GM19351 (cell line): ENCODE results near the gene ADAMTS20.
A peak's percentile ranks its signal among the peaks of the same experiment; 100 is the strongest.

ENCODE experiments used
- ATAC-seq: cut with Tn5 transposase; IDR thresholded peaks from one replicate; pipeline ENCODE4 v1.9.1; 2021; ENCODE audit warnings: mild to moderate bottlenecking, moderate library complexity; ENCODE audit not compliant: unreplicated experiment

Gene ADAMTS20

GRCh38 chr12:43482311-43483085 is 69.5 kb downstream of the ADAMTS20 start:
- ATAC-seq, result no peak

DNA sequence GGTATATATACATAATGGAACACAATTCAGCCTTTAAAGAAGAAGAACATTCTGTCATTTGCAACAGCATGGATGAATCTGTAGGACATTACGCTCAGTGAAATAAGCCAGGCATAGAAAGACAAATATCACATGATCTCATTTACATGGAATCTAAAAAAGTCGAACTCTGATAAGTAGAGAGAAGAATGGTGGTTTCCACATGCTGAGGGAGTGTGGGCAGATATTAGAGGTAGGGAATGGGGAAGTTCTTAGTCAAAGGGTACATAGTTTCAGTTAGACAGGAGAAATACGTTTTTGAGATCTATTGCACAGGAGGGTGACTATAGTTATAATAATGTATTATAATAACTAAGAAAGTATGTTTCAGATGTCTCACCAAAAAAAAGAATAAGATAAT is 71.4 kb downstream of the ADAMTS20 start:
- ATAC-seq, result no peak

DNA sequence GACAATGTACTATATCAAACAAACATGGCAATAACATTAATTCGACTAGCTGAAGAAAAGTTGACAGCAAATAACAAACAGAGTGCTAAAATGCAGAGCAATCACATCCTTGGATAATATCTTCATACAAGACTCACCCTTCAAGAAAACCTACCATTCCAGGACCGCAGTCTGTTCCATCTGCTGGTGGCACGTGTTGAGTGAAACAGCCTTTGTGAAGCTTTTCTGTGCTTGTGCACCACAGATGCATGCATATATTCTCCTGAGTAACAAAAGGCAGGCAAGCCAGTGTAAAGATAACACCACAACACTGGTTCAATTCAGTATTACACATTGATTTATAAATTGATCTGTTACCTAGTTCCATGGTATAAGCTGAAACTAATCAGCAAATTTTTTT is 89.3 kb downstream of the ADAMTS20 start:
- no peak for ATAC-seq

DNA sequence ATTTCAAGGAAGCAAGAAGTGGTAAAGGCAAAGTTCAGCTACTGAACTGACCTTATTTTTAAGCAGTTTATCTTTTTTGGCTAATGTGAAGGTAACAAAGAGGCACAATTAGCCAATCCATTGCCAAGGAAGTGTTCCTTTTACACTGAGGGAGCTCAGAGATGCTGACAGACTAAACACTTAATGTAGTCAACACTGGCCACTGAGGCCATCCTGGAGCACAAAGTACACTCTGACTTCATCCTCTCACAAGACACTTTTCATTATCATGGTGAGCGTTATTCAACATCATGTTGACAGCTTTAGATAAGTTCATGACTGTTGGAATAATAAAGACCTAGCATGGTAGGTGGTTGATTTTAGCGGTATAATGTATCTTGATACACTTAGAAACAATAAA is 89.9 kb downstream of the ADAMTS20 start:
- no peak for ATAC-seq

- no peak for ATAC-seq
Observed at GRCh38 chr12:43459285-43459684, 92.7 kb downstream of the ADAMTS20 start.

DNA sequence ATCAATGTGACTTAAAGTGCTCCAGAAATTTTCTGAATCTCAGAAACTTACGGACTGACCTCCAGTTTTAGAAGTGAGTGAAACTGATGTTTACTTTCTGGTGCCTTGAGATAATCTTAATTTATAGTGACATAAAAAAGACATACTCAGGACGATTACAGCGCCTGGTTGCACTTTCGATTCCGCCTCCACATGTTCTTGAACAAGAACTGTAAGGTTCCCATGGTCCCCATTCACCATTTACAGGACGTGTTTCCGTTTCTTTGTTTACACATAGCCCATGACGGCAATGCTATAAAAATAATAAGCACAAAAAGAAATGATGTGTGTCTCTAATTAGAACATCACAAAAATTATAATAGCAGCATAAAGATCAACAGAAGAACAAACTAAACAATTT is 98.2 kb downstream of the ADAMTS20 start:
- no peak for ATAC-seq

DNA sequence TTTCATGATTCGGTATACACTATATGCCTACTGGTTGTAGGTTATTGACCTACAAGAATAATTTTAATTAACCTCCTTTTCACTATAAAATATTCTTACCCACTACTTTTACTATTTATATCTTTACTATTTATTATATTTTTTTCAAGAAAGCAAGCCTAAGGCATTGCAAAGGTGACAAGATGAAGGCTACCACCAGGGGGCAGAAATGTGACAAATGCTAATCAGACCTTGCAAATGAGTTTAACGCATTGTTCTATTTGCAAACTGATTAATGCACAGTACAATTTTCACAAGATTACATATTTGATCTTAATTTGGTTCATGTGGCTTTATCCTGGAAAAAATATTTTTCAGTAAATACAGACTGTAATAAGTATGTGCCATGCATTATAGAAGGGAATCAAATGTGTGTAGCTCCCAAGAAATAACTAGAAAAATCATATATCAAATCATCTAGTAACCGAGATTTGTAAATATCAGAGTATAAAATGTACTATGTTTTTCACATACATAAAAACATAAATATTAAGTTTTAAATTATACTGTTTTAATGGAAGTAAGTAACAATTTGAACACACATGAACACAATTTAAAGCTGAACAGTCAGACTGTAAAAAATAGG is 107.0 kb downstream of the ADAMTS20 start:
- peak; percentile 91 for ATAC-seq

- no peak for ATAC-seq
Observed at GRCh38 chr12:43436597-43436996, 115.4 kb downstream of the ADAMTS20 start.

DNA sequence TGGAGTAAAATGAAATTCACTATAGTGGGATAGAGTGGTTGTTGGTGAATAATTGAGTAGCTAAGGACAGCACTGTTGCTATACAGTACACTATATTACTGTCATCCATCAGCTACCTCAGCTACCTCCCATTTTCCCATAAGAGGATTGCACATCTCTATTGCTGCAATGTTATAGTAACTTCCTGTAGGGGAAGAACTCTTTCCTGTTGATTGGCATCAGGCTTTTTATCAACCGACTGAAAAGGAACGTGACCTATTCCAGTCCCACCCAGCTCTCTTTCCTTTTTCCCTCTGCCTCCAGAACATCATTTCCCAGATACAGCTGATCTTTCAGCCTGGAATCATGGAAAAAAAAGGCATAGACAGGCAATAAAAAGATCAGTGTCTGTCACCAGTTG is 117.4 kb downstream of the ADAMTS20 start:
- ATAC-seq, result no peak

GRCh38 chr12:43428088-43428600 is 123.9 kb downstream of the ADAMTS20 start:
- no peak for ATAC-seq

GRCh38 chr12:43425361-43425760 is 126.6 kb downstream of the ADAMTS20 start:
- no peak for ATAC-seq

- ATAC-seq, result no peak
Observed at GRCh38 chr12:43416981-43417380, 135.0 kb downstream of the ADAMTS20 start.

GRCh38 chr12:43407816-43408645 is 144.0 kb downstream of the ADAMTS20 start:
- ATAC-seq, result peak; percentile 84

- no peak for ATAC-seq
Observed at GRCh38 chr12:43406801-43407200, 145.2 kb downstream of the ADAMTS20 start.

DNA sequence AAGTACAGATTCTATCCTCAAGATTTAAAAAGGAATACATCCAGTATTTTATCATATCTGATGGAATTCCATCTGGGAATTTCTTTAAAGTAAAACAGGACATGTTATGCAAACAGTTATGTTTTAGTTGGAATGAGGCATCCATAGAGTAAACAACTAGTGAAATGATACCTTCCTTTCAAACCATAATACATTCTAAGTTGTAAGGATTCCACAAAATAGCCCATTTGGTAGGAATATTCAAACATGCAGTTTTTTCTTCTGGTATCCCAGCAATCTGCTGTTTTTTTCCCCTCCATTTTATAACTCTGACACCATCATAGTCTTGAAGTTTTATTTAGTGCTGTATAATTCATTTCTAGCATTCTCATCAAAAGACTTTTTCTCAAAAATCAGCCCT is 149.6 kb downstream of the ADAMTS20 start:
- no peak for ATAC-seq

DNA sequence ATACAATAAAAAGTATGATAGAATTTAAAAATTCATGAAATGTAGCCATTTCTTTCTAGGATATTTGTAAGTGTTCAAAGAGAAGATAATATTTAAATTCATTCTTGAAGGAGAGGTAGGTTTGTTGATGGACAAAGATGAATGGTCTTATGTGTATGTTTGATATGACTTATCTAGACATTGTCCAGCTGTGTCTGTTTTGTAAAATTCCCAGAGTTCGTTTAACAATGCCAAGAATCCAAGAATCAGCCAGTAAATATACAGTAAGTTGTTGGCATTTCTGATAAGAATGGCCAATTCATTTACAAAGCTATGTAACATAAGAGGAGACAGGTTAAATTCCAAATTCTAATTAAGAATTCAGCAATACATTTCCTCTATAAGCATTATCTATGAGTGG is 150.9 kb downstream of the ADAMTS20 start:
- ATAC-seq, result no peak

DNA sequence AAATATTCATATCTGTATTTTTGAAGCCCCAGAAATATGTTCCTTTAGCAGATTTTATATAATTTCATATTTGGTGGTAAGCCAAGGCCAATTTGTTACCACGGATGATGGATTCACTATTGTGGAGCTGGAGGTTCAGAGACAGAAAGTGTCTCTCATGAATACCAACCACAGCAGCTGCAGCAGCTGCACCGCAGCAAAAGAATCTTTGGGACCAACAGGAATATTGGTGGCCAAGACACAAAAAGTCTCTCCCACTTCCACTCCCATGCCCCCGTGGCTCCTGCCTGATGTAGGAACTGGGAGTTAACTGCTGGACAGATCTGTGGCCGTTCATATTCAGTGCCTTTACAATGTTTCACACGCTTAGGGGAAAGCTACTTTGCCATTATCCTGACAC is 155.3 kb downstream of the ADAMTS20 start:
- ATAC-seq, result no peak

DNA sequence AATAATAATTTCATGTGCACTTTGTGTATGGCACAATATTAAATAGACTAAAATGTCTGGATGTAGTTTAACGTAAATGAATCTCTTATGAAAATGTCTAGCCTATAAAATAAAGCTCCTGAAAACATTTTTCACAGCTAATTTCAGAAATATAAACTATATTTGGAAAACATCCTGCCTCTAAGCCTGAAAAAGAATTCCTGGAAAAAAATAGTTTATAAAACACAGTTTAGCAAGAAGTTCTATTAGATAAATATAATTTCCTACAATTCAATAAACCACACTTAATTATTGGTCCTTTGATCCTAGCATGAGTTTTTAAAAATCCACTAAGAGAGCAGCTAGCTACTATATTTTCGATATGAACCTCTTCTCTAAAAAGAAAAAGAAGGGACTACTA is 159.9 kb downstream of the ADAMTS20 start:
- no peak for ATAC-seq

DNA sequence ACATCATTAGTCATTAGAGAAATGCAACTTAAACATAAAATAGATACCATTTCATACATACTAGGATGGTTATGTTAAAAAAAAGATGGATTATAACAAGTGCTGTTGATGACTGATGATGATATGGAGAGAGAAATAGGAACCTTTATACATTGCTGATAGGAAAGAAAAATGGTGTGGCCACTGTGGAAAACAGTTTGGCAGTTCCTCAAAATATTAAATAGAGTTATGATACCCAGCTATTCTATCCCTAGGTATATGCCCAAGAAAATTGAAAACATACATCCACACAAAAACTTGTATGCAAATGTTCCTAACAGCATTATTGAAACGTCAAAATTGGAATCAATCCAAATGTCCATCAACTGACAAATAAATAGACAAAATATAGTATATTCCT is 170.1 kb downstream of the ADAMTS20 start:
- no peak for ATAC-seq

- ATAC-seq, result no peak
Observed at GRCh38 chr12:43378448-43378847, 173.6 kb downstream of the ADAMTS20 start.

DNA sequence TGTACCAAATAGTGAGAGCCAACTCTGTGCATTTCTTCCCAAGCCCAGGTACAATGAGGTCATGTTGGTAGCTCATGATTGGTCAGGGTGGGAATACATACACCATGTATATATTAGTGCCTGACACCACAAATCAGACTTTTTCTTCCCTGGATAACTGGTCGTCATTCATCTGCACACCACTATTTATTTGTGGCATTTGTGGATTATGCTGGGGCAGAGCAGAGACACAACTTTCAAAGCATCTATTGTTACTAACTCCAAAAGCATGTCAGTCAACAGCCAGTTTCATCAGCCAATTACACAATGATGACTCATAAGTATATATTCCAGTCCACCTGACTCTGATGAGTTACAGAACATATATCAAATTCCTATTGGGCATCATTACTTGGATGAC is 181.7 kb downstream of the ADAMTS20 start:
- no peak for ATAC-seq
